ENCODE measurements around the gene DCAF11.

Gene DCAF11

DNA sequence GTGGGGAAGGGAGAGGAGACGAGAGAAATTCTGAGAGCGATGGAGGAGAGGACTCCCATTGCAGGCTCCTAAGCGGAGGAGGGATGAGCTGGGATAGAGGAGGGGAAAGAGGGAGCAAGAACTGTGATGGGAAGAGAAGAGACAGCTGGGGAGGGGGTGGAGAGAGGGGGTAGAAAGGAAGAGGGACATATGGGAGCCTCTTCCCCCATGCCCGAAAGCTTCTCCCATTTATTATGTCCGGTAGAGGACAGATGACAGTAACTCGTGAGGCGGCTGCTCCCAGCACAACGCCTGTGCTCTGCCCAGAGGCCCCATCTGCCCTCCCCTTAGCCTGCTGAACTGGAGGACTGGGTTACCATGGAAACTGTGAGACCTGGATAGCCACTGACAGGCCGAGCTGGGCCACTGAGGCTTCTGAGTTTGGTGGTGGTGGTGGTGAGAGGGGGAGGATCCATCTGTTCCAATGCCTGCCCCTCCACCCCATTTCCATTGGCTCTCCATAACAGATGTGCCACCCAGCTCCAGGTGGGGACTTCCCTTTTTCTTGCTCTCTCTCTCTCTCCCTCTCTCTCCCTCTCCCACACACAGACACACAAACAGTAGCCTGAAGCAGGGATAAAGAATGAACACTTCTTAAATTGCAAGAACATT is 35.0 kb upstream of the DCAF11 start:
- no peak for DNase-seq

DNA sequence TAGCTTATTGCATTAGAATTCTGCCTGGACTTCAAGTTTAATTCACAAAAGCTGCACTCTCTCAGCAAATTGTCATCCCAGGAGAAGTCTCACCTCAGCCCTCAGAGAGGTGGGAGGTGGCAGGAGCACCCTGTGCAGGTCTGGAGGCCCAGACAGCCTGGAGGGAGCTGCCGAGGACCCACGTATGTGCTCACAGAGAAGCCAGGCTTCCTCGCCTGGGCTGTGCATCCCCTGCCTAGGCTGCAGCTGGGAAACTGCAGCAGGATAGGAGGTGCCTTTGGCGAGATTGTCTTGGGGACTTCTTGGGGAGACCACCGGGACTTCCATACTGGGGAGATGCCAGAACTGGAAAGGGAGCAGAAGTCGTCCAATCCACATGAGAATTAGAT is 34.4 kb upstream of the DCAF11 start:
- no peak for DNase-seq

DNA sequence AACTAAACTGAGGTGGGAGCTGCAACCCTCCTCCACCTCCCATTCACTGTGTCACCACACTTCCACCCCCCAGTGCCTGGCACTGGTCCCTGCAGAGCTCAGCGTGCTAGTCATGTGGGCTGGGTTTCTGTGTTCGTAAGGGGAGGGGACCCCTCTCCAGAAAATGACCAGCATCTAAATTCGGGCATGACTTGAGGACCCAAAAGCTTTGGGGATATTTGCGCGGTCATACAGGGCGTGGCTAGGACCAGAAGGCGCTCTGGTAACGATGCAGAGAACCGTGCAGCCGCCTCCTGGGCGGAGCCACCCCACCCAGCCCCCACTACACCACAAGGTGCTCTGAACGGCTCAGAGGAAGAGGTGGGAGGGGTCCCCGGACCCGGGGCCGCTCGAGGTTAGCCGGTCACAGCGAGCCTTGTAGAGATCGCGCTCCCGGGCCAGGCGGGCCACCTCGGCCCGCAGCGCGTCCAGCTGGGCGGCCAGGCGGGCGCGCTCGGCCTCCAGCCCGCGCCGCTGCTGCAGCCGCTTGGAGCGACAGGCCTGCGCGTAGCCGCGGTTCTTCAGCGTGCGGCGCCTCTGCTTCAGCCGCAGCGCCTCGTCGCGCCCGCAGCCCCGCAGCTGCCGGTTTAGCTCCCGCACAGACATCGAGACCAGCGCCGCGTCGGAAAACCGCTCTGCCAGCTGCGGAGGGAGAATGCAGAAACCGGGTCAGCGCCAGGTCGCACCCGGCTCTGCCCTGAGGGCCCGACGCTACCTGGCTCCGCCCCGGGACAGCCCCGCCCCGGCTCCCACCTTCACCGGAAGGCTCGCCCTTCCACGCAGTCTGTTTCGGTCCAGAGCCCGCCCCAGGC is 33.5 kb upstream of the DCAF11 start:
- DNase-seq: peak; percentile 71

DNA sequence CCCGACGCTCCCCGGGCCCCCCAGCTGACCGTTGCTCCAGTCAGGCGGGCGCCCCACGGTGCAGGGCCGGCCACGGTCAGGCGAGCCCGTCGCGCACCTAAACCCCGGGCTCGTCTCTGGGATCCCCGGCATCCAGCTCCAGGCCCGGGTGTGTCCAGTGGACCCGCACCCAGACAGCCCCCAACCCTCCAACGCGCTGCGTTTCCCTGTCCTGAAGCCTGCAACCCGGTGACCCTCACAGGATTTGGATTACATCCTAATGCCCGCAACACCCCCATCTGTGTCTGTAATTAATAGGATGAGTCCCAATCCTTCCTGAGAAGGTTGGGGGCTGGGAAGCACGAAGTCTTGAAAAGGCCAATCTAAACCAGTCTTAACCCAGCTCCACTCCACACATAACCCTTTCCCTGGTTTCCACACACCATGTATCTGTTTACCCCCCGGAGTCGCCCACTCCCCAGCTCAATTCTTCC is 32.8 kb upstream of the DCAF11 start:
- DNase-seq: no peak

GRCh38 chr14:24082411-24083080 is 32.0 kb upstream of the DCAF11 start:
- DNase-seq: no peak

DNA sequence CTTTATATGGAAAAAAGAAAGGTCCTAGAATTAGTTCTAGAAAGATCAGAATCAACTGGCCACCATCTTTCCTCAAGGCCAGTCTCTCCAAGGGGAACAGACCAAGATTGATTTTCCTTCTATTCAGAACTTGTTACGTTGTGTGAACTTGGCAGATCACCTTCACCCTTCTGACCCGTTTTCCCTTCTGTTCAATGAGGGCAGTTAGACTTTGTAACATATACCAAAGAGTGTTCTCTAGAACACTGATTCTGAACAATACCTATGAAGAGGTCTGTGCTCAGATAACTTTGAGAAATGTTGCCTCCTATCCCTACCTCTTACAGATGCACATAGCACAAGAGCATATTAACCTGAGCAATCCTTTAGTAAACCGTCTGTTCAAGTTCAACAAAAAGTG is 31.1 kb upstream of the DCAF11 start:
- DNase-seq: no peak

- no peak for DNase-seq
Measured at GRCh38 chr14:24084440-24084839, 30.1 kb upstream of the DCAF11 start.

GRCh38 chr14:24085215-24085614 is 29.4 kb upstream of the DCAF11 start:
- DNase-seq: no peak

- no peak for DNase-seq
Measured at GRCh38 chr14:24086193-24086955, 28.2 kb upstream of the DCAF11 start.

GRCh38 chr14:24087004-24087403 is 27.6 kb upstream of the DCAF11 start:
- no peak for DNase-seq

- no peak for DNase-seq
Measured at GRCh38 chr14:24088095-24088494, 26.5 kb upstream of the DCAF11 start.

DNA sequence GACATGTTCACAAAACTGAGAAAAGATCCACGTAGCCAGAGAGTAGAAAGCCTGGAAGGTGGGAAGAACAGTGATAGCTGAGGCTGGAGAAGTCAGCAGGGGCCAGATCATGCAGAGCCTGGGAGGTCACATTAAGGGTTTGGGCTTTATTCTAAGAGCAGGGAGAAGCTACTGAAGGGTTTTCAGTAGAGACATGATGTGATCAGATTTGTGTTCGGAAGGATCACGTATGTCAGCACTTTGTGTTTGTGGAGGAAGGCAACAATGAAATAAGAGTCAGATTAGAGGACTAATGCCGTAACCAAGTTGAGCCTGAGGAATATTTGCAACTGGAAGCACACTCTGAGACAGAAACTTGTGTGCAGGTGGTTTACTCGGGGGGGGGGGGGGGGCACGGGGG is 24.7 kb upstream of the DCAF11 start:
- DNase-seq: no peak

DNA sequence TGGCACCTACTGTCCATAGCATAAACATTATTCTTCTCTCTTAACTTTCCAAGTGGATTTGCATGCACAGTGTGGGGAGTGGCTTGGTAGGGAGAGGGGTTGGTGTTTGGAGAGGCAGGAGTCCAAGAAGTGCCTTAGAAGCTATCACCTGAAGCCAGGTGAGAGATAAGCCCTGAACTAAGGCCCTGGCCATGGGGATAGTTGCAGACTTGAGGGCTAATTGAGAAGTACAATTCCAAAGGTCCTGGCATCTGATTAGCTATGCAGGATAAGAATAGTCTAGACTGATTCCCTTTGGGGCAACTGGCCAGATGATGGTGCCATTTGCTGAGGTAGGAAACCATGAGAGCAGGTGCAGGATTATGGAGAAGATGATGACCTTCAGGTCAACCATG is 22.5 kb upstream of the DCAF11 start:
- DNase-seq: no peak

DNA sequence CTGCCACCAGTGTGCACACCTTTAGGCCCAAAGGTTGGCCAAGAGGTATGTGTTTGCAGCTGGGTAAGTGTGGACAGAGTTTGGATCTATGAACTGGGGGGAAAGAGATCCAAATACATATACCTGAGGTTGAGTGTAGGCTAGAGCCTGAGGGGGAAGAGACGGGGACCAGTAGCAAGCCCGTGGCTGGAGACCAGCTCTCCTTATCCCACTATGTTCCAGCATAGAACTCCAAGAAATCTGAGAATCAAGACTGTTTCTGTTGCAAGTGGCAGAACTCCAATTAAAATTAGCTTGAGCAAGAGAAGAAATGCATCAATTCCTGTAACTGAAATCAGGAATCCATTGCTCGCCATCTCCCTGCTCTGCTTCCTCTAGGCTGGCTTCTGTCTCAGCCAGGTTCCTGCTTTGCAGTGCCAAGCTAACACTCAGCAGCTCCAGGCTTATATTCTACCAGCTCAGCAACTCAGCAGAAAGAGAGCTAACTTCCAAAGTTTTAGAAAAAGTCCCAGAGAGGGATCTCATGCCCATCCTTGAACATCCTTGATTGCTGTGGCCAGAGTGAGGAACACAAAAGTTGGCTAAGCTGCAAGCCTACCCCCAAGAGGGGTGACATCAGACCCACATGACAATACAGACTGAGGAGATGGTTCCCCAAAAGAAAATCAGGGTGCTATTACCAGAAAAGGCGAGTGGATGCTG is 21.9 kb upstream of the DCAF11 start:
- no peak for DNase-seq

GRCh38 chr14:24093207-24093900 is 21.2 kb upstream of the DCAF11 start:
- no peak for DNase-seq

GRCh38 chr14:24093901-24094840 is 20.4 kb upstream of the DCAF11 start, which contains the start of gene PCK2:
Gene PCK2, plus strand, starts transcription at chr14:24094311. Its CDS starts 95 bp downstream, at chr14:24094406.
- peak; percentile 83 for DNase-seq

GRCh38 chr14:24094841-24095270 is 19.7 kb upstream of the DCAF11 start:
- no peak for DNase-seq

GRCh38 chr14:24095271-24096068 is 19.1 kb upstream of the DCAF11 start:
- peak; percentile 58 for DNase-seq

DNA sequence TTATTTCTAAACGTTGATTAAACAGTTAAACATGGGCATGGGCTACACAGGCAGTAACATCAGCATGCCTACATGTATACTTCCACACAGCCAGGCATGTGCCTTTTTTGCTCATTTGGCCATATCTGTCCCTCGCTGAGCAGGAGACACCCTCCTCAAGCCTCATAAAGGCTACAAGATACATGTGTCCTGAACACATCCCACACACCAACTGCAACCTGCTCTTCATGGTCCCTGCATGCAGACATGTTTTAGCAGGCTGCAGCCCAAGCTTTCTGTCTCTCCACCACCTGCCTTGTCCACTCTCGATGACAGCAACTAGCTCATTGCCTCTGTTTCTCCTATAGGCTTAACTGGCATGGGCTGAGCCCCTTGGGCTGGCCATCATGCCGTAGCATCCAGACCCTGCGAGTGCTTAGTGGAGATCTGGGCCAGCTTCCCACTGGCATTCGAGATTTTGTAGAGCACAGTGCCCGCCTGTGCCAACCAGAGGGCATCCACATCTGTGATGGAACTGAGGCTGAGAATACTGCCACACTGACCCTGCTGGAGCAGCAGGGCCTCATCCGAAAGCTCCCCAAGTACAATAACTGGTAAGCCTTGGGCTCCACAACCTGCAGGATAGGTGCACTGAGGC is 17.9 kb upstream of the DCAF11 start:
- DNase-seq: no peak

Data from CD4-positive, alpha-beta T cell treated with Interleukin-15 for 1 hour (primary cell).